NT2/D1 (cell line): ENCODE results near the gene TNFAIP8.

Experiments used
- SUZ12 ChIP-seq: IDR thresholded peaks from 2 replicates; pipeline ENCODE4 v1.6.1; 2011; ENCODE audit not compliant: insufficient read length, insufficient read depth; ENCODE audit errors: extremely low read depth
- YY1 ChIP-seq: IDR thresholded peaks from 2 replicates; pipeline ENCODE4 v1.6.1; 2011; ENCODE audit not compliant: insufficient read length, insufficient read depth
- ZNF274 ChIP-seq: IDR thresholded peaks from 2 replicates; pipeline ENCODE4 v1.6.1; 2011; ENCODE audit warnings: mild to moderate bottlenecking, low read depth, low read length

- no peak for TF ChIP-seq YY1
- TF ChIP-seq ZNF274: no peak
- TF ChIP-seq SUZ12: no peak
Observed at GRCh38 chr5:119341452-119342349, 14.1 kb upstream of the TNFAIP8 start.
